GM19463 (cell line): ENCODE measurements around the gene CABP1.
"Not testable (repeated sequence)": the region's sequence is repeated elsewhere in the genome, so short reads cannot be mapped to it uniquely, and the experiment has no call there.

ENCODE experiments used
- ATAC-seq: cut with Tn5 transposase; IDR thresholded peaks from one replicate; pipeline ENCODE4 v1.9.1; 2021; ENCODE audit warnings: mild to moderate bottlenecking, moderate library complexity; ENCODE audit not compliant: unreplicated experiment

The CABP1 gene

GRCh38 chr12:120639771-120640721, at the start of gene CABP1:
CABP1 (plus strand) TSS chr12:120640626; CDS start chr12:120640686, 60 bp downstream.
- ATAC-seq, result peak; percentile 79

- ATAC-seq, result no peak
These were observed 49.6 kb upstream of the CABP1 start for GRCh38 chr12:120590741-120591407.

- no peak for ATAC-seq
These were observed 48.0 kb upstream of the CABP1 start for GRCh38 chr12:120592121-120593049.

- ATAC-seq, result no peak
These were observed 43.5 kb upstream of the CABP1 start for GRCh38 chr12:120596901-120597300.

- ATAC-seq, result no peak
These were observed 42.6 kb upstream of the CABP1 start for GRCh38 chr12:120597861-120598260.

GRCh38 chr12:120598674-120599463, 41.6 kb upstream of the CABP1 start:
- ATAC-seq, result no peak

- no peak for ATAC-seq
These were observed 40.5 kb upstream of the CABP1 start for GRCh38 chr12:120599672-120600552.

- ATAC-seq, result not testable (repeated sequence)
These were observed 38.0 kb upstream of the CABP1 start for GRCh38 chr12:120602416-120602815.

GRCh38 chr12:120610560-120610959, 29.9 kb upstream of the CABP1 start:
- ATAC-seq, result no peak

- ATAC-seq, result not testable (repeated sequence)
These were observed 28.9 kb upstream of the CABP1 start for GRCh38 chr12:120611534-120611933.

GRCh38 chr12:120614848-120615247, 25.6 kb upstream of the CABP1 start:
- no peak for ATAC-seq

- not testable (repeated sequence) for ATAC-seq
These were observed 23.2 kb upstream of the CABP1 start for GRCh38 chr12:120617193-120617592.

GRCh38 chr12:120617767-120618166, 22.7 kb upstream of the CABP1 start:
- ATAC-seq, result not testable (repeated sequence)

- no peak for ATAC-seq
These were observed 21.3 kb upstream of the CABP1 start for GRCh38 chr12:120618954-120619615.

GRCh38 chr12:120620624-120621023, 19.8 kb upstream of the CABP1 start:
- no peak for ATAC-seq

GRCh38 chr12:120625557-120626419, 14.6 kb upstream of the CABP1 start:
- ATAC-seq, result no peak

GRCh38 chr12:120628919-120629318, 11.5 kb upstream of the CABP1 start:
- ATAC-seq, result no peak
